WTC11 (cell line): ENCODE measurements around the gene AXDND1. TPM values are rescaled to one million over a fixed set of nuclear protein-coding genes. Genes with fewer than 3 reads are reported as not detected.

ENCODE experiments used
- ATAC-seq: fragments of 200-7000 bp; cut with Tn5 transposase; 2 replicates; pipeline ENCODE4 v1.10.0; 2021; ENCODE audit warnings: mild to moderate bottlenecking, moderate library complexity
- CTCF ChIA-PET: fragments of 300-600 bp; sonication (Branson Sonifier 250); formaldehyde crosslinking; loops from one replicate; lab custom pipeline; 2021; ENCODE audit warnings: antibody characterized with exemption; lab: Charles Lee
- POLR2A ChIA-PET: fragments of 350-600 bp; sonication (Branson Sonifier 250); formaldehyde crosslinking; loops from one replicate; lab custom pipeline; 2021; ENCODE audit warnings: antibody characterized with exemption; lab: Charles Lee
- DNase-seq: peaks from one replicate; pipeline ENCODE4 v3.0.0; 2021; ENCODE audit warnings: low spot score
- H3K27ac Mint-ChIP-seq: 2 replicates; pipeline ENCODE4 v1.8.0; 2021; ENCODE audit warnings: mixed read lengths
- H3K27me3 Mint-ChIP-seq: 2 replicates; pipeline ENCODE4 v1.8.0; 2021; ENCODE audit warnings: low read depth, mild to moderate bottlenecking, moderate library complexity, mixed read lengths
- H3K36me3 Mint-ChIP-seq: 2 replicates; pipeline ENCODE4 v1.8.0; 2021; ENCODE audit warnings: mixed read lengths
- H3K4me1 Mint-ChIP-seq: 2 replicates; pipeline ENCODE4 v1.8.0; 2022; ENCODE audit warnings: mixed read lengths
- H3K4me3 Mint-ChIP-seq: 2 replicates; pipeline ENCODE4 v1.8.0; 2021; ENCODE audit warnings: mild to moderate bottlenecking, moderate library complexity, mixed read lengths
- H3K9me3 Mint-ChIP-seq: 2 replicates; pipeline ENCODE4 v1.8.0; 2021; ENCODE audit warnings: mixed read lengths
- CBFB ChIP-seq: sonication (generic); formaldehyde crosslinking; IDR thresholded peaks from 2 replicates; pipeline ENCODE4 v1.8.1; 2022; ENCODE audit warnings: mild to moderate bottlenecking, low read depth, missing genetic modification reagents
- ELF4 ChIP-seq: sonication (generic); formaldehyde crosslinking; IDR thresholded peaks from 2 replicates; pipeline ENCODE4 v1.8.1; 2022; ENCODE audit warnings: low read depth, mild to moderate bottlenecking, moderate library complexity, missing genetic modification reagents
- GRHL2 ChIP-seq: fragments of 250-450 bp; sonication (Bioruptor Pico); IDR thresholded peaks from 2 replicates; pipeline ENCODE4 v1.8.0; 2022; ENCODE audit warnings: mild to moderate bottlenecking, moderate library complexity; ENCODE audit not compliant: insufficient replicate concordance, severe bottlenecking
- JAZF1 ChIP-seq: fragments of 250-450 bp; sonication (Bioruptor Pico); IDR thresholded peaks from 2 replicates; pipeline ENCODE4 v1.9.0; 2021; ENCODE audit warnings: moderate library complexity, mild to moderate bottlenecking, inconsistent platforms
- JUN ChIP-seq: sonication (generic); formaldehyde crosslinking; IDR thresholded peaks from 2 replicates; pipeline ENCODE4 v1.8.0; 2023; ENCODE audit warnings: mild to moderate bottlenecking, missing genetic modification reagents
- MXD4 ChIP-seq: fragments of 250-450 bp; sonication (Bioruptor Pico); IDR thresholded peaks from 2 replicates; pipeline ENCODE4 v1.8.0; 2021; ENCODE audit warnings: mild to moderate bottlenecking, moderate library complexity, borderline replicate concordance
- NFE2L1 ChIP-seq: sonication (generic); formaldehyde crosslinking; IDR thresholded peaks from 2 replicates; pipeline ENCODE4 v1.8.1; 2023; ENCODE audit warnings: missing genetic modification reagents
- NR3C1 ChIP-seq: sonication (generic); formaldehyde crosslinking; conservative IDR thresholded peaks from 2 replicates; pipeline ENCODE4 v1.8.1; 2023; ENCODE audit warnings: low read depth, mild to moderate bottlenecking, missing genetic modification reagents
- OVOL2 ChIP-seq: fragments of 250-450 bp; sonication (Bioruptor Pico); IDR thresholded peaks from 2 replicates; pipeline ENCODE4 v1.9.0; 2021; ENCODE audit warnings: mild to moderate bottlenecking, borderline replicate concordance
- SMAD4 ChIP-seq: sonication (generic); formaldehyde crosslinking; IDR thresholded peaks from 2 replicates; pipeline ENCODE4 v1.8.0; 2022; ENCODE audit warnings: mild to moderate bottlenecking, missing genetic modification reagents
- SOX15 ChIP-seq: fragments of 250-450 bp; sonication (Bioruptor Pico); IDR thresholded peaks from 2 replicates; pipeline ENCODE4 v1.9.0; 2021; ENCODE audit warnings: mild to moderate bottlenecking
- TEAD1 ChIP-seq: sonication (generic); formaldehyde crosslinking; IDR thresholded peaks from 2 replicates; pipeline ENCODE4 v1.8.0; 2022; ENCODE audit warnings: mild to moderate bottlenecking, missing genetic modification reagents
- ZNF232 ChIP-seq: sonication (generic); formaldehyde crosslinking; IDR thresholded peaks from 2 replicates; pipeline ENCODE4 v1.8.0; 2022; ENCODE audit warnings: mild to moderate bottlenecking, missing genetic modification reagents
- total RNA-seq: library from RNA; stranded (reverse); gene quantifications from 3 replicates; pipeline ENCODE4 v1.2.3, GENCODE V29; 2021
- TF ChIP-seq, protein P1 (sequence below): sonication (generic); formaldehyde crosslinking; IDR thresholded peaks from 2 replicates; pipeline ENCODE4 v1.8.0; 2023; ENCODE audit warnings: missing genetic modification reagents, mild to moderate bottlenecking, borderline replicate concordance
- TF ChIP-seq, protein P2 (sequence below): sonication (generic); formaldehyde crosslinking; conservative IDR thresholded peaks from 2 replicates; pipeline ENCODE4 v1.8.1; 2023; ENCODE audit warnings: mild to moderate bottlenecking, low read depth, missing genetic modification reagents, moderate library complexity
- TF ChIP-seq, protein P3 (sequence below): sonication (generic); formaldehyde crosslinking; IDR thresholded peaks from 2 replicates; pipeline ENCODE4 v1.8.0; 2022; ENCODE audit warnings: missing genetic modification reagents
- TF ChIP-seq, protein P4 (sequence below): sonication (generic); formaldehyde crosslinking; IDR thresholded peaks from 2 replicates; pipeline ENCODE4 v1.8.1; 2022; ENCODE audit warnings: mild to moderate bottlenecking, missing genetic modification reagents, moderate library complexity, borderline replicate concordance

The AXDND1 gene
- total RNA-seq, 1 experiment from 2014 or later: not detected

DNA sequence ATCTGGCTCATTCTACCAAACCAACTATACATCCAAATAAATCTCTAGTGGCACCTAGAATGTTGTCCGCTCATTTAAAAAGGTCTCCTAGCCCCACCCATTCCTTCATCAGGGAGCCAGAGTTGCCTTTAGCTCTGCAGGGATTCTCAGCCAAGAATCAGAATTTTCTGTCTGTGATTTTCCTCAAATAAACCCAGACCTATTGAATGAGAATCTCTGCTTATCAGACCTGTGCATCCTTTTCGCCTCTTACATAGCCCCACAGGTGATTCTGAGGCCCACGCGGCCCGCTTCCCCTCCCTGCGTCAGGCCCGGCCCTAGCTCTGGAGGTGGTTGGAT lies 225.5 kb downstream of the AXDND1 start (continued):
- TF ChIP-seq, protein P1, sequence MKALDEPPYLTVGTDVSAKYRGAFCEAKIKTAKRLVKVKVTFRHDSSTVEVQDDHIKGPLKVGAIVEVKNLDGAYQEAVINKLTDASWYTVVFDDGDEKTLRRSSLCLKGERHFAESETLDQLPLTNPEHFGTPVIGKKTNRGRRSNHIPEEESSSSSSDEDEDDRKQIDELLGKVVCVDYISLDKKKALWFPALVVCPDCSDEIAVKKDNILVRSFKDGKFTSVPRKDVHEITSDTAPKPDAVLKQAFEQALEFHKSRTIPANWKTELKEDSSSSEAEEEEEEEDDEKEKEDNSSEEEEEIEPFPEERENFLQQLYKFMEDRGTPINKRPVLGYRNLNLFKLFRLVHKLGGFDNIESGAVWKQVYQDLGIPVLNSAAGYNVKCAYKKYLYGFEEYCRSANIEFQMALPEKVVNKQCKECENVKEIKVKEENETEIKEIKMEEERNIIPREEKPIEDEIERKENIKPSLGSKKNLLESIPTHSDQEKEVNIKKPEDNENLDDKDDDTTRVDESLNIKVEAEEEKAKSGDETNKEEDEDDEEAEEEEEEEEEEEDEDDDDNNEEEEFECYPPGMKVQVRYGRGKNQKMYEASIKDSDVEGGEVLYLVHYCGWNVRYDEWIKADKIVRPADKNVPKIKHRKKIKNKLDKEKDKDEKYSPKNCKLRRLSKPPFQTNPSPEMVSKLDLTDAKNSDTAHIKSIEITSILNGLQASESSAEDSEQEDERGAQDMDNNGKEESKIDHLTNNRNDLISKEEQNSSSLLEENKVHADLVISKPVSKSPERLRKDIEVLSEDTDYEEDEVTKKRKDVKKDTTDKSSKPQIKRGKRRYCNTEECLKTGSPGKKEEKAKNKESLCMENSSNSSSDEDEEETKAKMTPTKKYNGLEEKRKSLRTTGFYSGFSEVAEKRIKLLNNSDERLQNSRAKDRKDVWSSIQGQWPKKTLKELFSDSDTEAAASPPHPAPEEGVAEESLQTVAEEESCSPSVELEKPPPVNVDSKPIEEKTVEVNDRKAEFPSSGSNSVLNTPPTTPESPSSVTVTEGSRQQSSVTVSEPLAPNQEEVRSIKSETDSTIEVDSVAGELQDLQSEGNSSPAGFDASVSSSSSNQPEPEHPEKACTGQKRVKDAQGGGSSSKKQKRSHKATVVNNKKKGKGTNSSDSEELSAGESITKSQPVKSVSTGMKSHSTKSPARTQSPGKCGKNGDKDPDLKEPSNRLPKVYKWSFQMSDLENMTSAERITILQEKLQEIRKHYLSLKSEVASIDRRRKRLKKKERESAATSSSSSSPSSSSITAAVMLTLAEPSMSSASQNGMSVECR (CRISPR knock-in tag): no peak
- TF ChIP-seq ELF4 (CRISPR knock-in tag) (no peak), CBFB (CRISPR knock-in tag) (no peak), MXD4 (CRISPR knock-in tag) (no peak), NR3C1 (CRISPR knock-in tag) (no peak), NFE2L1 (CRISPR knock-in tag) (no peak), ZNF232 (CRISPR knock-in tag) (no peak), SOX15 (CRISPR knock-in tag) (no peak)
- TF ChIP-seq, protein P2, sequence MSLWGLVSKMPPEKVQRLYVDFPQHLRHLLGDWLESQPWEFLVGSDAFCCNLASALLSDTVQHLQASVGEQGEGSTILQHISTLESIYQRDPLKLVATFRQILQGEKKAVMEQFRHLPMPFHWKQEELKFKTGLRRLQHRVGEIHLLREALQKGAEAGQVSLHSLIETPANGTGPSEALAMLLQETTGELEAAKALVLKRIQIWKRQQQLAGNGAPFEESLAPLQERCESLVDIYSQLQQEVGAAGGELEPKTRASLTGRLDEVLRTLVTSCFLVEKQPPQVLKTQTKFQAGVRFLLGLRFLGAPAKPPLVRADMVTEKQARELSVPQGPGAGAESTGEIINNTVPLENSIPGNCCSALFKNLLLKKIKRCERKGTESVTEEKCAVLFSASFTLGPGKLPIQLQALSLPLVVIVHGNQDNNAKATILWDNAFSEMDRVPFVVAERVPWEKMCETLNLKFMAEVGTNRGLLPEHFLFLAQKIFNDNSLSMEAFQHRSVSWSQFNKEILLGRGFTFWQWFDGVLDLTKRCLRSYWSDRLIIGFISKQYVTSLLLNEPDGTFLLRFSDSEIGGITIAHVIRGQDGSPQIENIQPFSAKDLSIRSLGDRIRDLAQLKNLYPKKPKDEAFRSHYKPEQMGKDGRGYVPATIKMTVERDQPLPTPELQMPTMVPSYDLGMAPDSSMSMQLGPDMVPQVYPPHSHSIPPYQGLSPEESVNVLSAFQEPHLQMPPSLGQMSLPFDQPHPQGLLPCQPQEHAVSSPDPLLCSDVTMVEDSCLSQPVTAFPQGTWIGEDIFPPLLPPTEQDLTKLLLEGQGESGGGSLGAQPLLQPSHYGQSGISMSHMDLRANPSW (CRISPR knock-in tag): no peak

GRCh38 chr1:179591592-179592580 lies 226.1 kb downstream of the AXDND1 start, which contains the start of gene TDRD5:
TDRD5 (plus strand) TSS chr1:179591832; CDS start chr1:179592616, 784 bp downstream.
- Mint-ChIP-seq H3K27ac (no peak within 1 kb of the TSS), H3K4me1 (peaks cover 6% of the 10 kb centered on the region), H3K36me3 (no peaks in the 10 kb centered on the region), H3K27me3 (peaks cover 86% of the 10 kb centered on the region), H3K9me3 (no peaks in the 10 kb centered on the region), H3K4me3 (peak within 1 kb of the TSS; percentile 51)
- POLR2A ChIA-PET: interaction anchor here (1.2 kb wide), 1 partner anchor 298 kb away, joined by 3 read pairs; the partner anchor contains the start of gene SOAT1
- CTCF ChIA-PET: interaction anchor here (0.5 to 2.9 kb wide), 11 partner anchors 8 to 1281 kb away, joined by 3 to 17 read pairs (median 3); partner anchors contain the start of genes NPHS2 and SOAT1
- DNase-seq (peak; percentile 81), ATAC-seq (peak; percentile 83)
- TF ChIP-seq OVOL2 (CRISPR knock-in tag): no peak
- TF ChIP-seq, protein P3, sequence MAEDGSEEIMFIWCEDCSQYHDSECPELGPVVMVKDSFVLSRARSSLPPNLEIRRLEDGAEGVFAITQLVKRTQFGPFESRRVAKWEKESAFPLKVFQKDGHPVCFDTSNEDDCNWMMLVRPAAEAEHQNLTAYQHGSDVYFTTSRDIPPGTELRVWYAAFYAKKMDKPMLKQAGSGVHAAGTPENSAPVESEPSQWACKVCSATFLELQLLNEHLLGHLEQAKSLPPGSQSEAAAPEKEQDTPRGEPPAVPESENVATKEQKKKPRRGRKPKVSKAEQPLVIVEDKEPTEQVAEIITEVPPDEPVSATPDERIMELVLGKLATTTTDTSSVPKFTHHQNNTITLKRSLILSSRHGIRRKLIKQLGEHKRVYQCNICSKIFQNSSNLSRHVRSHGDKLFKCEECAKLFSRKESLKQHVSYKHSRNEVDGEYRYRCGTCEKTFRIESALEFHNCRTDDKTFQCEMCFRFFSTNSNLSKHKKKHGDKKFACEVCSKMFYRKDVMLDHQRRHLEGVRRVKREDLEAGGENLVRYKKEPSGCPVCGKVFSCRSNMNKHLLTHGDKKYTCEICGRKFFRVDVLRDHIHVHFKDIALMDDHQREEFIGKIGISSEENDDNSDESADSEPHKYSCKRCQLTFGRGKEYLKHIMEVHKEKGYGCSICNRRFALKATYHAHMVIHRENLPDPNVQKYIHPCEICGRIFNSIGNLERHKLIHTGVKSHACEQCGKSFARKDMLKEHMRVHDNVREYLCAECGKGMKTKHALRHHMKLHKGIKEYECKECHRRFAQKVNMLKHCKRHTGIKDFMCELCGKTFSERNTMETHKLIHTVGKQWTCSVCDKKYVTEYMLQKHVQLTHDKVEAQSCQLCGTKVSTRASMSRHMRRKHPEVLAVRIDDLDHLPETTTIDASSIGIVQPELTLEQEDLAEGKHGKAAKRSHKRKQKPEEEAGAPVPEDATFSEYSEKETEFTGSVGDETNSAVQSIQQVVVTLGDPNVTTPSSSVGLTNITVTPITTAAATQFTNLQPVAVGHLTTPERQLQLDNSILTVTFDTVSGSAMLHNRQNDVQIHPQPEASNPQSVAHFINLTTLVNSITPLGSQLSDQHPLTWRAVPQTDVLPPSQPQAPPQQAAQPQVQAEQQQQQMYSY (CRISPR knock-in tag): peak; percentile 65; the same call in 1 of the 2 replicates
- TF ChIP-seq JAZF1 (CRISPR knock-in tag): no peak
- TF ChIP-seq SMAD4: peak; percentile 93
- TF ChIP-seq JUN: peak; percentile 98
- TF ChIP-seq, protein P2 (CRISPR knock-in tag): 0 out of 2 replicates have a peak, but pooled peaks have one; percentile 85
- peak; percentile 99 for TF ChIP-seq TEAD1 (CRISPR knock-in tag)
- TF ChIP-seq GRHL2 (CRISPR knock-in tag): no peak
- TF ChIP-seq, protein P4, sequence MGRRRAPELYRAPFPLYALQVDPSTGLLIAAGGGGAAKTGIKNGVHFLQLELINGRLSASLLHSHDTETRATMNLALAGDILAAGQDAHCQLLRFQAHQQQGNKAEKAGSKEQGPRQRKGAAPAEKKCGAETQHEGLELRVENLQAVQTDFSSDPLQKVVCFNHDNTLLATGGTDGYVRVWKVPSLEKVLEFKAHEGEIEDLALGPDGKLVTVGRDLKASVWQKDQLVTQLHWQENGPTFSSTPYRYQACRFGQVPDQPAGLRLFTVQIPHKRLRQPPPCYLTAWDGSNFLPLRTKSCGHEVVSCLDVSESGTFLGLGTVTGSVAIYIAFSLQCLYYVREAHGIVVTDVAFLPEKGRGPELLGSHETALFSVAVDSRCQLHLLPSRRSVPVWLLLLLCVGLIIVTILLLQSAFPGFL (CRISPR knock-in tag): no peak
